ENCODE measurements around the gene EFNA4.

The EFNA4 gene

GRCh38 chr1:155034318-155035208, 29.0 kb upstream of the EFNA4 start:
- DNase-seq (ENCODE audit: low spot score) = no peak
- no peak for TF ChIP-seq CTCF (IDR thresholded peaks at IDR 0.05; ENCODE audit: extremely low read depth, missing control alignments)

- DNase-seq (ENCODE audit: low spot score) = no peak
- TF ChIP-seq CTCF (IDR thresholded peaks at IDR 0.05; ENCODE audit: extremely low read depth, missing control alignments) = no peak
Measured at GRCh38 chr1:155035936-155036335, 27.6 kb upstream of the EFNA4 start.

GRCh38 chr1:155037043-155037442, 26.5 kb upstream of the EFNA4 start:
- DNase-seq (ENCODE audit: low spot score) = no peak

GRCh38 chr1:155037851-155038441, 25.6 kb upstream of the EFNA4 start:
- TF ChIP-seq CTCF (IDR thresholded peaks at IDR 0.05; ENCODE audit: extremely low read depth, missing control alignments) = no peak
- DNase-seq (ENCODE audit: low spot score) = no peak

More at GRCh38 chr1:155037043-155037442, 26.5 kb upstream of the EFNA4 start:
- no peak for TF ChIP-seq CTCF (IDR thresholded peaks at IDR 0.05; ENCODE audit: extremely low read depth, missing control alignments)

- TF ChIP-seq CTCF (IDR thresholded peaks at IDR 0.05; ENCODE audit: extremely low read depth, missing control alignments) = no peak
- DNase-seq (ENCODE audit: low spot score) = no peak
Measured at GRCh38 chr1:155038602-155039307, 24.8 kb upstream of the EFNA4 start.

- no peak for DNase-seq (ENCODE audit: low spot score)
- TF ChIP-seq CTCF (IDR thresholded peaks at IDR 0.05; ENCODE audit: extremely low read depth, missing control alignments) = no peak
Measured at GRCh38 chr1:155039308-155039669, 24.3 kb upstream of the EFNA4 start.
